ENCODE data around the gene TMEM86B. TPM values are rescaled to one million over a fixed set of nuclear protein-coding genes. Genes with fewer than 3 reads are reported as not detected.

The TMEM86B gene
- total RNA-seq, 1 donor from 2014 or later = 14.8 TPM

GRCh38 chr19:55197528-55197927, 31.0 kb downstream of the TMEM86B start:
- H3K4me3 Mint-ChIP-seq = no peak overlapping the region
- no peaks in the 10 kb centered on the region for H3K4me1 Mint-ChIP-seq
- no peak for ATAC-seq (ENCODE audit: low read depth)
- no peak for DNase-seq
- TF ChIP-seq, protein P1, sequence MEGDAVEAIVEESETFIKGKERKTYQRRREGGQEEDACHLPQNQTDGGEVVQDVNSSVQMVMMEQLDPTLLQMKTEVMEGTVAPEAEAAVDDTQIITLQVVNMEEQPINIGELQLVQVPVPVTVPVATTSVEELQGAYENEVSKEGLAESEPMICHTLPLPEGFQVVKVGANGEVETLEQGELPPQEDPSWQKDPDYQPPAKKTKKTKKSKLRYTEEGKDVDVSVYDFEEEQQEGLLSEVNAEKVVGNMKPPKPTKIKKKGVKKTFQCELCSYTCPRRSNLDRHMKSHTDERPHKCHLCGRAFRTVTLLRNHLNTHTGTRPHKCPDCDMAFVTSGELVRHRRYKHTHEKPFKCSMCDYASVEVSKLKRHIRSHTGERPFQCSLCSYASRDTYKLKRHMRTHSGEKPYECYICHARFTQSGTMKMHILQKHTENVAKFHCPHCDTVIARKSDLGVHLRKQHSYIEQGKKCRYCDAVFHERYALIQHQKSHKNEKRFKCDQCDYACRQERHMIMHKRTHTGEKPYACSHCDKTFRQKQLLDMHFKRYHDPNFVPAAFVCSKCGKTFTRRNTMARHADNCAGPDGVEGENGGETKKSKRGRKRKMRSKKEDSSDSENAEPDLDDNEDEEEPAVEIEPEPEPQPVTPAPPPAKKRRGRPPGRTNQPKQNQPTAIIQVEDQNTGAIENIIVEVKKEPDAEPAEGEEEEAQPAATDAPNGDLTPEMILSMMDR (IDR thresholded peaks at IDR 0.05) = no peak
- no peaks in the 10 kb centered on the region for H3K9me3 Mint-ChIP-seq
- CTCF ChIA-PET = no interaction called here
- H3K27me3 Mint-ChIP-seq = peaks cover 27% of the 10 kb centered on the region
- POLR2A ChIA-PET = no interaction called here
- intact Hi-C loops (cut with micrococcal nuclease) = no loop called here
- H3K27ac Mint-ChIP-seq = no peak overlapping the region
- H3K36me3 Mint-ChIP-seq (ENCODE audit: low read depth) = no peaks in the 10 kb centered on the region

- ChIA-PET POLR2A (no interaction called here), CTCF (no interaction called here)
- TF ChIP-seq, protein P1 (IDR thresholded peaks at IDR 0.05) = no peak
- intact Hi-C loops (cut with micrococcal nuclease) = no loop called here
- no peaks in the 10 kb centered on the region for H3K9me3 Mint-ChIP-seq
- no peak overlapping the region for H3K27ac Mint-ChIP-seq
- H3K36me3 Mint-ChIP-seq (ENCODE audit: low read depth) = no peaks in the 10 kb centered on the region
- DNase-seq (no peak), ATAC-seq (ENCODE audit: low read depth) (no peak)
- H3K4me1 Mint-ChIP-seq = no peaks in the 10 kb centered on the region
- no peak overlapping the region for H3K4me3 Mint-ChIP-seq
- H3K27me3 Mint-ChIP-seq = peaks cover 25% of the 10 kb centered on the region
Measured at GRCh38 chr19:55196803-55197202, 31.8 kb downstream of the TMEM86B start.

DNA sequence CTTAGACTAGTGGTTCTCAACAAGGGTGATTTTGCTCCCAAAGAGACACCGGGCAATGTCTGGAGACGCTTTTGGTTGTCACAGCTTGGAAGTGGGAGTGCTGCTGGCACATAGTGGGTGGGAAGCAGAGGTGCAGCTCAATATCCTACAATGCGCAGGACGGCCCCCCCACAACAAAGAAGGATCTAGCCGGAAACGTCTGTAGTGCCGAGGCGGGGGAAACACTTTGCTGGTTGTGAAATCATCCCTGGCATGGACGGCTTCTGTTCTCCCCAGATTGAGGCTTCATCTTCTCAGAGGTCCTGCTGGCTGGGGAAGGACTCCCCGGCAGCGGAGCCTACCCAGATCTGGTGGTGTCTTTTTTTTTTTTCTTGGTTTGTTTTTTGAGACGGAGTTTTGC, 35.1 kb downstream of the TMEM86B start:
- H3K9me3 Mint-ChIP-seq = no peaks in the 10 kb centered on the region
- DNase-seq (no peak), ATAC-seq (ENCODE audit: low read depth) (no peak)
- TF ChIP-seq, protein P1 (IDR thresholded peaks at IDR 0.05) = no peak
- ChIA-PET POLR2A (interaction anchor here (0.6 kb wide), 1 partner anchor 204 kb away, joined by 3 read pairs; no protein-coding TSS in a partner anchor), CTCF (no interaction called here)
- intact Hi-C loops (cut with micrococcal nuclease) = no loop called here
- H3K36me3 Mint-ChIP-seq (ENCODE audit: low read depth) = no peaks in the 10 kb centered on the region
- peaks cover 12% of the 10 kb centered on the region for H3K27me3 Mint-ChIP-seq
- H3K4me3 Mint-ChIP-seq = no peak overlapping the region
- no peak overlapping the region for H3K27ac Mint-ChIP-seq
- H3K4me1 Mint-ChIP-seq = peaks cover 3% of the 10 kb centered on the region

GRCh38 chr19:55189403-55189835, 39.1 kb downstream of the TMEM86B start:
- TF ChIP-seq, protein P1 (IDR thresholded peaks at IDR 0.05) = no peak
- ATAC-seq (ENCODE audit: low read depth) = no peak
- no peak overlapping the region for H3K4me3 Mint-ChIP-seq
- DNase-seq = no peak
- no peak overlapping the region for H3K27ac Mint-ChIP-seq
- ChIA-PET CTCF (no interaction called here), POLR2A (no interaction called here)
- H3K9me3 Mint-ChIP-seq = no peaks in the 10 kb centered on the region
- no peaks in the 10 kb centered on the region for H3K36me3 Mint-ChIP-seq (ENCODE audit: low read depth)
- intact Hi-C loops (cut with micrococcal nuclease) = no loop called here
- H3K4me1 Mint-ChIP-seq = peaks cover 3% of the 10 kb centered on the region
- peaks cover 12% of the 10 kb centered on the region for H3K27me3 Mint-ChIP-seq

- Mint-ChIP-seq H3K27me3 (peaks cover 14% of the 10 kb centered on the region), H3K4me1 (peaks cover 3% of the 10 kb centered on the region), H3K36me3 (ENCODE audit: low read depth) (no peaks in the 10 kb centered on the region), H3K9me3 (no peaks in the 10 kb centered on the region), H3K27ac (no peak overlapping the region), H3K4me3 (no peak overlapping the region)
- intact Hi-C loops (cut with micrococcal nuclease) = no loop called here
- ChIA-PET CTCF (no interaction called here), POLR2A (no interaction called here)
- TF ChIP-seq, protein P1 (IDR thresholded peaks at IDR 0.05) = no peak
- no peak for ATAC-seq (ENCODE audit: low read depth)
- DNase-seq = no peak
Measured at GRCh38 chr19:55188625-55189024, 39.9 kb downstream of the TMEM86B start.

All from activated B cell treated with CpG ODN at 0.5 μM for 24 hours (primary cell).